Measurements from ENCODE around the gene CCNA1.

DNA sequence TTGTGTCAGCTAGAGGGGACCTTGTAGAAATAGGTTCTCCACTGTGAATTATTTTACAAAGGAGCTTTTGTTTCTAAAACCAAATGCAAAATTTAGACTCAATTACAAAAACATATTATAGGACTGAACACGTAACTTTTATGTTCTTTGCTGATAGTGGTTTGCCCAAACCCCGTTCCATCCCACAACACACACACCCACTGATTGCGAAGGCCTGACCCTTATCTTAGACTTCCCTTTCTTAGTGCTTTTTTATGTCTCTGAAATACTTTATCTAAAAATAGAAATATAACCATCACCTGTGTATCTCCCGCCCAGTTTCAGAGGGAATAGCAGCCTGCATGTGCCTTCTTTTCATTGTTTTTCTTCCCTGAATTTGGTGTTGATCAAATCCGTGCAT, 13.0 kb downstream of the CCNA1 start:
- TF ChIP-seq, protein P1, sequence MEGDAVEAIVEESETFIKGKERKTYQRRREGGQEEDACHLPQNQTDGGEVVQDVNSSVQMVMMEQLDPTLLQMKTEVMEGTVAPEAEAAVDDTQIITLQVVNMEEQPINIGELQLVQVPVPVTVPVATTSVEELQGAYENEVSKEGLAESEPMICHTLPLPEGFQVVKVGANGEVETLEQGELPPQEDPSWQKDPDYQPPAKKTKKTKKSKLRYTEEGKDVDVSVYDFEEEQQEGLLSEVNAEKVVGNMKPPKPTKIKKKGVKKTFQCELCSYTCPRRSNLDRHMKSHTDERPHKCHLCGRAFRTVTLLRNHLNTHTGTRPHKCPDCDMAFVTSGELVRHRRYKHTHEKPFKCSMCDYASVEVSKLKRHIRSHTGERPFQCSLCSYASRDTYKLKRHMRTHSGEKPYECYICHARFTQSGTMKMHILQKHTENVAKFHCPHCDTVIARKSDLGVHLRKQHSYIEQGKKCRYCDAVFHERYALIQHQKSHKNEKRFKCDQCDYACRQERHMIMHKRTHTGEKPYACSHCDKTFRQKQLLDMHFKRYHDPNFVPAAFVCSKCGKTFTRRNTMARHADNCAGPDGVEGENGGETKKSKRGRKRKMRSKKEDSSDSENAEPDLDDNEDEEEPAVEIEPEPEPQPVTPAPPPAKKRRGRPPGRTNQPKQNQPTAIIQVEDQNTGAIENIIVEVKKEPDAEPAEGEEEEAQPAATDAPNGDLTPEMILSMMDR (conservative IDR thresholded peaks at IDR 0.05; ENCODE audit: low read length), result no peak
- TF ChIP-seq EZH2phosphoT487 (IDR thresholded peaks at IDR 0.05; ENCODE audit: borderline replicate concordance), result no peak
